Neuronal stem cell (in vitro differentiated cells): ENCODE data around the gene SLC28A3.

Experiments used
- DNase-seq: peaks from one replicate; pipeline ENCODE4 v3.0.0-alpha.2; 2013; ENCODE audit warnings: low spot score
- H2AFZ ChIP-seq: one replicate; pipeline ENCODE4 v1.6.1; 2013; ENCODE audit warnings: mild to moderate bottlenecking, low read length, inconsistent platforms
- H2AK5ac ChIP-seq: 2 replicates; pipeline ENCODE4 v1.6.1; 2013; ENCODE audit warnings: low read depth, mild to moderate bottlenecking, inconsistent platforms, low read length, moderate library complexity, mixed read lengths
- H2BK120ac ChIP-seq: 2 replicates; pipeline ENCODE4 v1.6.1; 2013; ENCODE audit warnings: low read depth, mild to moderate bottlenecking, inconsistent platforms, low read length, moderate library complexity, mixed read lengths
- H2BK12ac ChIP-seq: one replicate; pipeline ENCODE4 v1.6.1; 2013; ENCODE audit warnings: low read length, inconsistent platforms
- H2BK15ac ChIP-seq: 2 replicates; pipeline ENCODE4 v1.6.1; 2013; ENCODE audit warnings: mild to moderate bottlenecking, low read length, inconsistent platforms, mixed read lengths
- H2BK5ac ChIP-seq: one replicate; pipeline ENCODE4 v1.6.1; 2013; ENCODE audit warnings: inconsistent platforms, mild to moderate bottlenecking, low read length, moderate library complexity
- H3K14ac ChIP-seq: one replicate; pipeline ENCODE4 v1.6.1; 2013; ENCODE audit warnings: low read length, inconsistent platforms
- H3K18ac ChIP-seq: 2 replicates; pipeline ENCODE4 v1.6.1; 2013; ENCODE audit warnings: low read length, inconsistent platforms
- H3K23ac ChIP-seq: 2 replicates; pipeline ENCODE4 v1.6.1; 2013; ENCODE audit warnings: low read depth, mild to moderate bottlenecking, mixed read lengths, low read length, inconsistent platforms; ENCODE audit not compliant: poor library complexity
- H3K27ac ChIP-seq: replicated peaks from 3 replicates; pipeline ENCODE4 v1.5.1; 2013; ENCODE audit warnings: low read length, inconsistent platforms
- H3K27me3 ChIP-seq, 3 experiments: 2 replicates each; pipeline ENCODE4 v1.6.1; 2013; ENCODE audit warnings: low read length in 3 of 3, mild to moderate bottlenecking in 2 of 3, inconsistent platforms in 1 of 3, low read depth in 1 of 3, mixed read lengths in 1 of 3, moderate library complexity in 1 of 3; ENCODE audit not compliant: control insufficient read depth in 3 of 3, insufficient read depth in 3 of 3
- H3K36me3 ChIP-seq, 2 donors: replicated peaks in 1 of 2; 2 replicates each; pipeline ENCODE4 v1.6.1; 2013; ENCODE audit warnings: low read length in 2 of 2; ENCODE audit not compliant: control insufficient read depth in 2 of 2, insufficient read depth in 2 of 2
- H3K4ac ChIP-seq: 2 replicates; pipeline ENCODE4 v1.6.1; 2013; ENCODE audit warnings: inconsistent platforms, mild to moderate bottlenecking, low read length, moderate library complexity
- H3K4me1 ChIP-seq, 2 donors: 1 replicate in 1 of 2; 2 replicates in 1 of 2; pipeline ENCODE4 v1.6.1; 2013; ENCODE audit warnings: low read length in 2 of 2, low read depth in 1 of 2; ENCODE audit not compliant: control insufficient read depth in 2 of 2, insufficient read depth in 1 of 2
- H3K4me2 ChIP-seq: one replicate; pipeline ENCODE4 v1.6.1; 2013; ENCODE audit warnings: mild to moderate bottlenecking, low read length, inconsistent platforms; ENCODE audit not compliant: insufficient read depth, poor library complexity, severe bottlenecking
- H3K4me3 ChIP-seq, 2 donors: 2 replicates each; pipeline ENCODE4 v1.5.1; 2013; ENCODE audit warnings: low read length in 2 of 2, mild to moderate bottlenecking in 2 of 2, inconsistent platforms in 1 of 2, moderate library complexity in 1 of 2
- H3K79me1 ChIP-seq: one replicate; pipeline ENCODE4 v1.6.1; 2013; ENCODE audit warnings: low read depth, mild to moderate bottlenecking, inconsistent platforms, low read length, moderate library complexity
- H3K9ac ChIP-seq: one replicate; pipeline ENCODE4 v1.6.1; 2013; ENCODE audit warnings: mild to moderate bottlenecking, low read depth, low read length, inconsistent platforms; ENCODE audit not compliant: poor library complexity
- H3K9me3 ChIP-seq, 2 donors: replicated peaks in 1 of 2; 2 replicates each; pipeline versions ENCODE3 to v1.6.1; 2013; ENCODE audit warnings: low read length in 2 of 2, mild to moderate bottlenecking in 2 of 2, inconsistent platforms in 1 of 2, low read depth in 1 of 2, mixed read lengths in 1 of 2, moderate library complexity in 1 of 2; ENCODE audit not compliant: control insufficient read depth in 2 of 2, insufficient read depth in 1 of 2
- H4K8ac ChIP-seq: one replicate; pipeline ENCODE4 v1.6.1; 2013; ENCODE audit warnings: low read depth, mild to moderate bottlenecking, inconsistent platforms, low read length, moderate library complexity
- H4K91ac ChIP-seq: one replicate; pipeline ENCODE4 v1.6.1; 2013; ENCODE audit warnings: low read length, low read depth, mild to moderate bottlenecking, inconsistent platforms; ENCODE audit not compliant: poor library complexity
- WGBS, 2 donors: extraction: QIAGEN DNeasy Blood & Tissue Kit; methylation state at CpG; one replicate each; pipeline ENCODE4 v1.1.7; 2013; ENCODE audit warnings: missing lambda C conversion rate in 2 of 2, mixed read lengths in 1 of 2; ENCODE audit not compliant: insufficient read length in 2 of 2, insufficient replicate concordance in 1 of 2; ENCODE audit errors: extremely low coverage in 2 of 2; 5-methylcytosine and 5-hydroxymethylcytosine counted together

Gene SLC28A3

GRCh38 chr9:84271531-84271900 is 69.0 kb downstream of the SLC28A3 start:
- Histone ChIP-seq H3K14ac (no peak overlapping the region), H3K36me3 (no peaks in the 10 kb centered on the region), H3K4me3 (peak overlapping the region; percentile 2 to 14), H2BK120ac (no peak overlapping the region), H2BK15ac (no peak overlapping the region), H2AFZ (peak overlapping the region; percentile 81), H2BK12ac (no peak overlapping the region), H3K4me1 (peaks cover 4 to 6% of the 10 kb centered on the region in 2 donors), H3K9me3 (no peaks in the 10 kb centered on the region), H3K4me2 (peak overlapping the region; percentile 28), H3K18ac (no peak overlapping the region), H4K91ac (no peak overlapping the region), H2AK5ac (no peak overlapping the region), H3K4ac (no peak overlapping the region), H3K9ac (no peak overlapping the region), H2BK5ac (no peak overlapping the region), H3K27ac (no peak overlapping the region), H3K27me3 (peaks cover 0 to 26% (median 2%) of the 10 kb centered on the region in 3 experiments), H3K23ac (no peak overlapping the region), H4K8ac (no peak overlapping the region), H3K79me1 (no peaks in the 10 kb centered on the region)
- DNase-seq, result peak; percentile 67
- WGBS, 2 donors, result no CpG with 5 or more reads among the region's 17 CpGs

- Histone ChIP-seq H2BK12ac (no peak overlapping the region), H3K36me3 (no peaks in the 10 kb centered on the region), H3K27me3 (peaks cover 0 to 26% (median 2%) of the 10 kb centered on the region in 3 experiments), H3K4me2 (peak overlapping the region; percentile 28), H3K9ac (no peak overlapping the region), H2AK5ac (no peak overlapping the region), H3K18ac (no peak overlapping the region), H2BK15ac (no peak overlapping the region), H3K4ac (no peak overlapping the region), H3K23ac (no peak overlapping the region), H2AFZ (peak overlapping the region; percentile 81), H3K79me1 (no peaks in the 10 kb centered on the region), H2BK120ac (no peak overlapping the region), H2BK5ac (no peak overlapping the region), H3K4me3 (peak overlapping the region in 1 of 2 donors; percentile 2), H4K91ac (no peak overlapping the region), H3K14ac (no peak overlapping the region), H3K4me1 (peaks cover 4 to 6% of the 10 kb centered on the region in 2 donors), H3K9me3 (no peaks in the 10 kb centered on the region), H4K8ac (no peak overlapping the region), H3K27ac (no peak overlapping the region)
- no CpG with 5 or more reads among the region's 9 CpGs for WGBS, 2 donors
- DNase-seq, result no peak
These were observed 69.6 kb downstream of the SLC28A3 start for GRCh38 chr9:84270847-84271530.

GRCh38 chr9:84266087-84266561 is 74.4 kb downstream of the SLC28A3 start:
- Histone ChIP-seq H3K27ac (no peak overlapping the region), H3K14ac (no peak overlapping the region), H2BK5ac (no peak overlapping the region), H3K36me3 (no peaks in the 10 kb centered on the region), H2BK120ac (no peak overlapping the region), H4K8ac (no peak overlapping the region), H3K18ac (no peak overlapping the region), H4K91ac (no peak overlapping the region), H2AFZ (no peak overlapping the region), H2AK5ac (no peak overlapping the region), H2BK12ac (no peak overlapping the region), H2BK15ac (no peak overlapping the region), H3K9me3 (no peaks in the 10 kb centered on the region), H3K9ac (no peak overlapping the region), H3K23ac (no peak overlapping the region), H3K79me1 (no peaks in the 10 kb centered on the region), H3K4me3 (no peak overlapping the region), H3K4me2 (no peak overlapping the region), H3K4me1 (peaks cover under 1% of the 10 kb centered on the region in 2 donors), H3K4ac (no peak overlapping the region), H3K27me3 (peaks cover 0 to 7% (median 0%) of the 10 kb centered on the region in 3 experiments)
- DNase-seq, result no peak
- WGBS, 2 donors, result no CpG with 5 or more reads among the region's 5 CpGs

- Histone ChIP-seq H2BK120ac (no peak overlapping the region), H3K9ac (no peak overlapping the region), H3K4me1 (no peaks in the 10 kb centered on the region), H3K4ac (no peak overlapping the region), H4K8ac (no peak overlapping the region), H3K23ac (no peak overlapping the region), H2BK15ac (no peak overlapping the region), H3K9me3 (no peaks in the 10 kb centered on the region), H3K79me1 (no peaks in the 10 kb centered on the region), H2BK5ac (no peak overlapping the region), H4K91ac (no peak overlapping the region), H3K27ac (no peak overlapping the region), H2AK5ac (no peak overlapping the region), H3K18ac (no peak overlapping the region), H2BK12ac (no peak overlapping the region), H2AFZ (no peak overlapping the region), H3K36me3 (no peaks in the 10 kb centered on the region), H3K4me2 (no peak overlapping the region), H3K14ac (no peak overlapping the region), H3K4me3 (no peak overlapping the region), H3K27me3 (peaks cover 0 to 5% (median 0%) of the 10 kb centered on the region in 3 experiments)
- DNase-seq, result no peak
- WGBS, 2 donors, result no CpG with 5 or more reads among the region's 3 CpGs
These were observed 76.1 kb downstream of the SLC28A3 start for GRCh38 chr9:84264307-84265029.
